ENCODE measurements around the gene PC.

DNA sequence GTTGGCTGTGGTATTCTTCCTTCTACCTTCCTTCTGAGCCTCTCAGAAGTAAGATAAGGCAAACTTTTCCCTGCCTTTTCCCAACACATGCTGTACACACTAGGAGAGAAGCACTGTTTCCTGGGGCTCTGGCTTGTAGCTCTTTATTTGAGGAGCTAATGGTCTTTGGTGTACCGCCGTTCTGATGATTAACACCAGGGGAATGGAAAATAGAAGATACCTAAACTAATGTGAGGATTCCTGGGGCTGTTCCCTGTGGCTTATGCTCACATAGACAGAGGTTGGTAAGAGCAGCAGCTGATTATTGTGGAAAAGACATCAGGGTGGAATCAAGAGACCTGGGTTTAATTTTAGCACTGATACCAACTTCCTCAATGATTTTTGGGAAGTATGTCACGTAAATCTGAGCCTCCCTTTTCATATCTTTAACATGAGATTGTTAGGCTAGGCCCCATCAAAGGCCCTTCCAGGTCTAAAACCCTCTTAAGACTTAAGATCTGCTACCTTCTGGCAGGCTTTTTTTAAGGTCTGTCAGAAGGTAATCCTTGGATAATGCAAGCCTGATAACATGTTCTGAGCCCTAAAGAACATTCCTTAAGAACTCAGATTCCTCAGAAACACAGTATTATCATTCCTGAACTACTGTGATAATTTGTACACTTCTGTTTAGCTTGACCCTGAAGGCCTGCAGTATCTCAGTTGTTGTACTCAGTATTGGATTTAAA lies 139.8 kb downstream of the PC start:
- TF ChIP-seq POLR2AphosphoS5 (IDR thresholded peaks at IDR 0.05) (no peak), POLR2A (IDR thresholded peaks at IDR 0.05) (no peak)
